Metanephros (tissue), 1 donor: ENCODE results near the gene CDH9. TPM values are rescaled to one million over a fixed set of nuclear protein-coding genes. Genes with fewer than 3 reads are reported as not detected.

ENCODE experiments used
- total RNA-seq: library from RNA; depleted of rRNA; stranded (reverse); fragments of >200 nt; gene quantifications from one replicate; pipeline ENCODE4 v1.2.3, GENCODE V29; 2014

Gene CDH9
- 10.2 TPM for total RNA-seq

GRCh38 chr5:27038476-27038875 lies at the start of gene CDH9:
TSS of gene CDH9 (minus strand) at chr5:27038586. CDS start at chr5:26988333, 50,253 bp downstream.

